ENCODE data around the gene MRTFB.

Gene MRTFB

GRCh38 chr16:14193316-14193871, 122.3 kb downstream of the MRTFB start:
- no peak for DNase-seq

GRCh38 chr16:14194721-14195120, 123.6 kb downstream of the MRTFB start:
- DNase-seq = no peak

- no peak for DNase-seq
These were observed 124.9 kb downstream of the MRTFB start for GRCh38 chr16:14196011-14196410.

GRCh38 chr16:14196539-14196938, 125.4 kb downstream of the MRTFB start:
- no peak for DNase-seq

- DNase-seq = no peak
These were observed 126.9 kb downstream of the MRTFB start for GRCh38 chr16:14198012-14198411.

- no peak for DNase-seq
These were observed 127.5 kb downstream of the MRTFB start for GRCh38 chr16:14198572-14198971.

GRCh38 chr16:14199199-14199598, 128.1 kb downstream of the MRTFB start:
- no peak for DNase-seq

- no peak for DNase-seq
These were observed 128.5 kb downstream of the MRTFB start for GRCh38 chr16:14199624-14200023.

GRCh38 chr16:14202095-14202494, 131.0 kb downstream of the MRTFB start:
- no peak for DNase-seq

- DNase-seq = no peak
These were observed 131.6 kb downstream of the MRTFB start for GRCh38 chr16:14202697-14203096.

- no peak for DNase-seq
These were observed 132.0 kb downstream of the MRTFB start for GRCh38 chr16:14203166-14203565.

GRCh38 chr16:14205666-14206065, 134.5 kb downstream of the MRTFB start:
- DNase-seq = no peak

- DNase-seq = no peak
These were observed 140.9 kb downstream of the MRTFB start for GRCh38 chr16:14211856-14212543.

GRCh38 chr16:14215941-14216340, 144.8 kb downstream of the MRTFB start:
- no peak for DNase-seq

GRCh38 chr16:14219983-14220382, 148.9 kb downstream of the MRTFB start:
- DNase-seq = no peak

- no peak for DNase-seq
These were observed 152.5 kb downstream of the MRTFB start for GRCh38 chr16:14223632-14224031.

- DNase-seq = no peak
These were observed 154.3 kb downstream of the MRTFB start for GRCh38 chr16:14225457-14225856.

GRCh38 chr16:14232106-14232864, 161.2 kb downstream of the MRTFB start:
- DNase-seq = no peak

GRCh38 chr16:14236401-14236800, 165.3 kb downstream of the MRTFB start:
- no peak for DNase-seq

- no peak for DNase-seq
These were observed 167.6 kb downstream of the MRTFB start for GRCh38 chr16:14238756-14239155.

GRCh38 chr16:14239791-14240190, 168.7 kb downstream of the MRTFB start:
- no peak for DNase-seq

GRCh38 chr16:14240219-14240843, 169.2 kb downstream of the MRTFB start:
- DNase-seq = no peak

- DNase-seq = no peak
These were observed 169.8 kb downstream of the MRTFB start for GRCh38 chr16:14240964-14241363.

GRCh38 chr16:14241631-14242030, 170.5 kb downstream of the MRTFB start:
- DNase-seq = no peak

Measured in NCI-H187 treated with DMSO at 0.1 percent for 48 hours (cell line).